GM19468 (cell line): ENCODE results near the gene SHPK.

Experiments used
- ATAC-seq: cut with Tn5 transposase; IDR thresholded peaks from one replicate; pipeline ENCODE4 v1.9.1; 2021; ENCODE audit warnings: mild to moderate bottlenecking, moderate library complexity, moderate number of reproducible peaks; ENCODE audit not compliant: unreplicated experiment; ENCODE audit errors: extremely low read depth

Gene SHPK, protein sequence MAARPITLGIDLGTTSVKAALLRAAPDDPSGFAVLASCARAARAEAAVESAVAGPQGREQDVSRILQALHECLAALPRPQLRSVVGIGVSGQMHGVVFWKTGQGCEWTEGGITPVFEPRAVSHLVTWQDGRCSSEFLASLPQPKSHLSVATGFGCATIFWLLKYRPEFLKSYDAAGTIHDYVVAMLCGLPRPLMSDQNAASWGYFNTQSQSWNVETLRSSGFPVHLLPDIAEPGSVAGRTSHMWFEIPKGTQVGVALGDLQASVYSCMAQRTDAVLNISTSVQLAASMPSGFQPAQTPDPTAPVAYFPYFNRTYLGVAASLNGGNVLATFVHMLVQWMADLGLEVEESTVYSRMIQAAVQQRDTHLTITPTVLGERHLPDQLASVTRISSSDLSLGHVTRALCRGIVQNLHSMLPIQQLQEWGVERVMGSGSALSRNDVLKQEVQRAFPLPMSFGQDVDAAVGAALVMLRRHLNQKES

DNA sequence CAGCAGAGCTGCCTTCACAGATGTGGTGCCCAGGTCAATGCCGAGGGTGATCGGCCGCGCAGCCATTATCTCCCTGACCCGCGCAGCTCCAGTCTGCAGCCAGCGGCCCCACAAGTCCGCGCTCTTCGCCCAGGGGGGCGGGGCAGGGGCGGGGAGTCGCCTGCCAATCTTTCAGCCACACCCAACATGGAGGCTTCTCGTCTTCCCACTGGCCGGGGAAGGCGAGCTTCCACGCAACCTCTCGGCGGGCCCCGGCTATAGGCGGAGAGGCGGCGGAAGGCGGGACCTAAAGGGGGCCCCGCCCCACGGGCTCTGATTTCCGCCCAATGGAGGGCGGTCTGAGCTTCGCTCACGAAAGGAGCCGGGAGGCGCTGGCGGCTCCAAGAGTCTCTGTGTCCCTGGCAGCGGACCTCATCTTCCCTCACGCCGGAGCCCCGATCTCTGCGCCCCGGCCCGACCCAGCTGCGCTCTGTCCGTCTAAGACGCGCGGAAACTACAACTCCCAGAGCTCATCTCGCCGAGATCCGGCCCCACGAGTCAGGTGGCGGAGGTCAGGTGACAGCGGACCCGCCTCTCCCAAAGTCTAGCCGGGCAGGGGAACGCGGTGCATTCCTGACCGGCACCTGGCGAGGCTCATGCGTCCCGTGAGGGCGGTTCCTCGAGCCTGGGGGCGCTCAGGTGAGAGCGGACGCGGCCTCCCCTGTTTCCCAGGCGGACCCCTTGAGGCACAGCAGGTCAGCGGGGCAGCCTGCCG, at the start of gene SHPK, which contains the start of gene CTNS:
TSS of gene SHPK (minus strand) at position 97 of the 754 bp plus-strand sequence. CDS start at position 66, 31 bp downstream.
TSS of gene CTNS (plus strand) at position 607 of the 754 bp plus-strand sequence. CDS start 3,447 bp downstream, outside the sequence.
- peak; percentile 86 for ATAC-seq

DNA sequence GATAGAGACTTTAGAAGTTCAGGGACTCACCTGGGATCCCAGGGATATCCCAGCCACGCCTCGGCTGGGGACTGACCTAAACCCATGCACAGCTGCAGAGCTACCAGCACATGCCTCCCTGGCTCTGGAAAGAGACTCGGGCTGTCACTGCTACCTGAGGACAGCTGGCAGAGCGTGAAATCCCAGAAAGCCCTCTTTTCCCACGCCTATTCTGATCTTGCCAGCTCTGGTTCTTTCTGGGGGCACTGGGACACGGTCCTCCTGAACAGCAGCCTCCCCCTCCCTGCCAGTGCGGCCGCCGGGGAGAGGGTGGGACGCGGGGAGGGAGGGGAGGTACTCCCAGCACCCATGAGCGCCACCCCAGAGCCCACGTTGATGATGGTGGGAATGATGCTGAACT, 49.1 kb upstream of the SHPK start:
- ATAC-seq: no peak

GRCh38 chr17:3683054-3683511, 47.0 kb upstream of the SHPK start:
- ATAC-seq: no peak

DNA sequence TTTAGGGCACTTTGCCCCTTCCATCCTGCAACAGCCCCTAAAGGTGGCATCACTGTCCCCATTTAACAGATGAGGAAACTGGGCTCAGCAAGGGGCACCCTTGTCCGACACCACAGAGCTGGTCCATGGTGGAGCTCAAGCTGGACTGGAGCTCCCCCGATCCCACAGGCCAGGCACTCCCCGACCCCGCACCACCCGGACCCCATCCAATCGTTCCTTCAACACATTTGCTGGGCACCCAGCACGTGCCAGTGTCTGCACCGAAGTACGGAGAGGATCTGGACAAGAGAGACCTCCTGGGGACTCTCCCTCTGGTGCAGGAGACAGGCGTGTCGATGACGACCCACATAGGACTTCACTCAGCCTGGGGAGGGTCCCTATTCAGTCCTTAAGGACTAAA, 46.0 kb upstream of the SHPK start:
- ATAC-seq: no peak

DNA sequence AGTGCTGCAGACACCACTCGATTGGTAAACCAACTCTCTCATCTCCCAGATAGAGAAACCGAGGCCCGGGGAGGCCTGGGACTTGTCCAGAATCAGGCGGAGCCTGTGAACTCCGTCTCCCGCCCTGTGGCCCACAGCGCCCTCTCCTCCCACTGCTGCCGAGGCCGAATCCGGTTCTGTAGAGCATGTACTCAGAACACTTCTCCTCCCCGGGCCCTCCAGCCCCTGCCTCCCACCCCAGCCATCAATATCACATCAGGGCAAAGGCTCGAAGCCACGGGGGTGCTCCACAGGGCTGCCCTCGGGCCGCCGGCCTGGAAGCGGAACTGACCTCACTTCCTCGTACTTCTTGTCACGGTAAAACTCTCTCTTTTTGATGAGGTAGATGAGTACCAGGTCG, 45.5 kb upstream of the SHPK start:
- no peak for ATAC-seq

GRCh38 chr17:3681057-3681456, 45.0 kb upstream of the SHPK start:
- ATAC-seq: no peak

DNA sequence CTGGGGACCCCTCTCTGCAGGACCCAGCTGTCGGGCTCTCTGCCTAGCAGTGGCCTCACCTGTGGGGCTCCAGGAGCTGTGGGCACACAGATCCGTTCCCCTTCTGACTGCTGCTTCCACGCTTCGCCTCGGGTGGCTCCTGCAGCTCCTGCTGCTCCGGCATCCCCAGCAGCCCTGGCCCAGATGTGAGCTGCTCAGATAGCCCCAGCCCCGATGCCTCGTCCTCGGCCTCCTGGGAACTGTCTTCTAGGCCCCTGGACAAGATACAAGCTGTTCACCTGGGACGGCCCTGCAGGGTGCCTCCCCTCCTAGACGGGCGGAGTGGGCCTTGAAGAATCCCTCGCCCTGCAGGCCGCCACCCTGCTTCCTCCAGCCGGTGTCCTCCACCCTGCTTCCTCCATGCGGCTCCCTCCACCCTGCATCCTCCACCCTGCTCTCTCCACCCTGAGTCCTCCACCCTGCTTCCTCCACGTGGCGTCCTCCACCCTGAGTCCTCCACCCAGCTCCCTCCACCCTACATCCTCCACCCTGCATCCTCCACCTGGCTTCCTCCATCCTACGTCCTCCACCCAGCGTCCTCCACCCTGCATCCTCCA, 43.6 kb upstream of the SHPK start:
- ATAC-seq: no peak

- ATAC-seq: no peak
These were observed 42.9 kb upstream of the SHPK start for GRCh38 chr17:3678821-3679530.

GRCh38 chr17:3678095-3678820, 42.2 kb upstream of the SHPK start:
- ATAC-seq: no peak

GRCh38 chr17:3675886-3676285, 39.8 kb upstream of the SHPK start:
- no peak for ATAC-seq

DNA sequence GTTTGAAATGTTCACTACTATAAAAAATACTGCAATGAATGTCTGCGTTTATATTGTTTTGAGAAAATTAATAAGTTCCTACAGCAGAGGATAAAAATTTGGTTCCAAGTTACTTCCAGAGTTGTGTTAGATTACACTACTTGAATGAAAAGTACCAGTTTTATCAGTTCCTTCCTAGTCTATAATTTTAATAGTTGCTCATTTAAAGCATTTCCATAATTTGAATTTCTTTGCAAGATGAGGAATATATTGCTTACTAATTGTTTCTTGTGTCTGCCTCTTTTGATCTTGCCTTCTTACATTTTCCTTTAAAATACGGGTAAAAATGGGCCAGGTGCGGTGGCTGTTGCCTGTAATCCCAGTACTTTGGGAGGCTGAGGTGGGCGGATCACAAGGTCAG, 36.5 kb upstream of the SHPK start:
- no peak for ATAC-seq

- no peak for ATAC-seq
These were observed 33.5 kb upstream of the SHPK start for GRCh38 chr17:3669548-3669947.

DNA sequence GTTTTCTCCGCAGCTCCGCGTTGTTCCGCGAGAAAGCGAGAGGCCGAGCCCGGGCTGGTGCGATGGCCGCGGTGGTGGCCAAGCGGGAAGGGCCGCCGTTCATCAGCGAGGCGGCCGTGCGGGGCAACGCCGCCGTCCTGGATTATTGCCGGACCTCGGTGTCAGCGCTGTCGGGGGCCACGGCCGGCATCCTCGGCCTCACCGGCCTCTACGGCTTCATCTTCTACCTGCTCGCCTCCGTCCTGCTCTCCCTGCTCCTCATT, 33.0 kb upstream of the SHPK start:
- ATAC-seq: no peak

DNA sequence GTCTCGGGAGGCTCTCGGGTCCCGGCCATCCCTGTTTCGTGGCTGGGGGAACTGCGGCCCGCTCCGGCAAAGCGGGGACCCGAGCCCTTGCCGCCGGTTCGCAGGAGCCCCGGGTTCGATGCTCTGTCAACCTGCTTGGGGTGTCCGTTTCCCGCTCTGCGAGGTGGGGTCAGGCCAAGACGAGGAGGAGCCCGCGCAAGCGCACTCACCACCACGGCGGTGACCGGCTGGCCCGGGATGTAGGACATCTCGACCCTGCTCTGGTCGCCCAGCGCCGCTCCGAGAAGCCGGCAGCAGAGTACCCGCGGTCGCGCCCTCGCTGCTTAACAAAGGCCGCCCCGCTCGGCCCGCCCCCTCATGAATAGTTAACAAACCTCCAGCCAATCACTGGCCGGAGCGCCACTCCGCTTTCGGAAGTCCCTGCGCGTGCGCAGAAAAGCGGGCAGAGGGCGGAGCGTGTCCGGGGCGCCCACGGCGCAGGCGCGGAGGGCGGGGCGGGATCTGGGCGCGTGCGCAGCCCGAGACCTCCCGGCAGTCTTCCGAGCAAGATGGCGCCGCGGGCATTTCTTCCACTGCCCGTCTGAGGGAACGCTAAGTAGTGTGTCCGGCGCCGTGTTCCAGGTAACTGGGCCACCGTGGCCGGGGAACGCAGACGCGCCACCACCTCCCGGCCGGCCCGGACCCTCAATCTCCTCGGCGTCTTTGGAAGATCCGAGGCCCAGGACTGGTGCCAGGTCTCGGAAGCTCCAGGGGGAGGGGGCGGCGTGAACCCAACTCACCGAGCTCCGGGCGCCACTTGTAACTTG, 32.4 kb upstream of the SHPK start, which contains the start of the genes EMC6 and TAX1BP3:
TSS of gene EMC6 (plus strand) at position 534 of the 806 bp plus-strand sequence. CDS start 335 bp downstream, outside the sequence.
TSS of gene TAX1BP3 (minus strand) at position 300 of the 806 bp plus-strand sequence. CDS start at position 248, 52 bp downstream.
- peak; percentile 91 for ATAC-seq

DNA sequence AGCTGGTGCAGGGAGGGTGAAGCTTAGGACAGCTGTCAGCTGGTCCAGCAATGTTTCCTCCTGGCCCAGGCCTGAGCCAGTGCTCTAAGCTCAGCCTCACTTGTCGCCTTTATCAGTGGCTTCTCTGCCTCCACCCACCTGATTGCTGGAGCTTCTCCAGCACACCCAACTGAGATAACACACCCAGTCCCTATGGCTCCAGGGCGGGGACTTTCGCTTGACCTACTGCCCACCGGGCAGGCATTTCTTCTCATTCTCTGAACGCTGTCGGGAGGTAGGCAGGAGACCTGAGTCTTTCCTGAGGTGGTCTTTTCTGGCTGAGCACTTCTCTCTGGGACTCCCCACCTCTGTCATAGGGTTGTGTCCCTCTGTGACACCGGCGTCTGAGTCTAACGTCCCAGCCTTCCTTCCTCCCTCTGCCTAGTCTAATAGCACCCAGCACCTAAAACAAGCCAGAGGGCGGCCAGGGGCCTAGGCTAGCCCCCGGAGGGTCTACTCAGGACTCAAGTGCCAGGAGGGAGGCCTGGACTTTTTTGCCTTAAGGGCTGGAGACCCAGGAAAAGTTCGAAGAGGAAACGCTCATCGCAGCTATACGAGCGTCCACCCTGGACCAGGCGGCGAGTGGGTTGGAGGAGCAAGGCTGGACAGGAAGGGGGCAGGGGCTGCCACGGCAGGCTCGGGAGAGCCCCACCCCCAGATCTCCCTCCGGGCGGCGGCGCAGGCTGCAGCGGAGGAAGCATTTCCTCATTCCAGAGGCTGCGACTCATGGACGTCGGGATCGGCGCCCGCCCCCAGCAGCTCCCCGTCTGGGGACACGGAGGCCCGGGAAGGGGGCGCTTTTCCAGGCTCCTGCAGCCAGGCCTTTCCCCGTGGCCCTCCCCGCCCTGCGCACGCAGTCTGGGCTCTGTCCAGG, 31.6 kb upstream of the SHPK start:
- no peak for ATAC-seq

- ATAC-seq: no peak
These were observed 30.5 kb upstream of the SHPK start for GRCh38 chr17:3666516-3666915.

- no peak for ATAC-seq
These were observed 29.8 kb upstream of the SHPK start for GRCh38 chr17:3665834-3666233.
